HUES64 (cell line): ENCODE measurements around the gene CDKL5.

Source experiments
- H3K27ac ChIP-seq: 2 replicates; pipeline ENCODE4 v1.7.0; 2013; ENCODE audit warnings: low read depth, low read length, inconsistent platforms
- H3K27me3 ChIP-seq: 2 replicates; pipeline ENCODE4 v1.6.1; 2013; ENCODE audit warnings: mild to moderate bottlenecking, low read length; ENCODE audit not compliant: insufficient read depth
- H3K36me3 ChIP-seq: 2 replicates; pipeline ENCODE4 v1.6.1; 2013; ENCODE audit warnings: mild to moderate bottlenecking, low read length; ENCODE audit not compliant: insufficient read depth
- H3K4me1 ChIP-seq: 2 replicates; pipeline ENCODE4 v1.6.1; 2013; ENCODE audit warnings: mild to moderate bottlenecking, low read length, moderate library complexity; ENCODE audit not compliant: insufficient read depth
- H3K4me3 ChIP-seq: 2 replicates; pipeline ENCODE4 v1.5.1; 2013; ENCODE audit warnings: mild to moderate bottlenecking, low read length, moderate library complexity
- H3K9ac ChIP-seq: 2 replicates; pipeline ENCODE4 v1.6.1; 2013; ENCODE audit warnings: mild to moderate bottlenecking, low read depth, low read length
- H3K9me3 ChIP-seq: 2 replicates; pipeline ENCODE4 v1.6.1; 2013; ENCODE audit warnings: low read depth, low read length; ENCODE audit not compliant: insufficient read depth
- WGBS: fragments of 150-250, 120-280 bp; methylation state at CpG from one replicate; pipeline ENCODE4 v1.1.7; 2013; ENCODE audit warnings: missing lambda C conversion rate; 5-methylcytosine and 5-hydroxymethylcytosine counted together

Gene CDKL5

GRCh38 chrX:18698737-18699650, 273.6 kb downstream of the CDKL5 start:
- Histone ChIP-seq H3K27ac (no peak overlapping the region), H3K9me3 (no peaks in the 10 kb centered on the region), H3K9ac (no peak overlapping the region), H3K27me3 (no peaks in the 10 kb centered on the region), H3K4me3 (no peak overlapping the region), H3K36me3 (no peaks in the 10 kb centered on the region), H3K4me1 (peaks cover 5% of the 10 kb centered on the region; the same call in 1 of the 2 replicates)
- WGBS: 93% methylated on average over 12 of the region's 12 CpGs

DNA sequence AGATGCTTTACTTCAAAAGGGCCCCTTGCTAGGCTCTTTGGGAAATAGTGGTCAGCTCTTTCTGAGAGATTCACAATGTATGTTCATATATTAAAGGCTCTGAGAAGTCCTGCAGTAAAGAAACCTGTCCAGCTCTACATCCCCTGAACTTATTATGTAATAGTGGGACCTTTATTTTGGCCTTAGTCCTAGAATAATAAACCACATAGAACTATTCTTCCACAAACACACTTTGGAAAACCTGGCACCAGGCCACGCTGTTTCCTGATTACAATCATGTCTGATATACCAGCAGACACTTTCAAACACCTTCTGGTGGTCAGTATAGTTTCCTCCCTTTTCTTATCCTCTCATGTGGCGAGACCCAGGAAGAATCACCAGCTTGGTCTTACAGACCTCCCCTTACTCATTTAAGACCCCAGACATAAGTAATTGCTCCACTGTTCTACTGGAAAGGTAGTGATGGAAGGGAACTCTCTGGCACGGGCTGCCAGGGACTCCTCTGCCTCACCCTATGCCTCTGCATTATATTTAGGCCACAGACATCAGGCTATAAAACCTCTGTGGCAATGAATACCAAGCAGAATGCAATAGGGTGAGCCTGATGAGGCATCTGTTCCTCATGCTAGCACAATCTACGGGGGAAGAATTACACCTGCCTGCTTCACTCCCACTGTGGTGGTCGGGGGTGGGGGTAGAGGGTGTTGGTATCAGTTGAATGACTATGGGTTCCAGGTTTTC, 276.4 kb downstream of the CDKL5 start:
- 99% methylated on average over 3 of the region's 5 CpGs for WGBS
- no peak overlapping the region for H3K27ac ChIP-seq
- no peaks in the 10 kb centered on the region for H3K9me3 ChIP-seq
- H3K4me1 ChIP-seq: peaks cover 5% of the 10 kb centered on the region; the same call in 1 of the 2 replicates
- no peaks in the 10 kb centered on the region for H3K36me3 ChIP-seq
- no peak overlapping the region for H3K4me3 ChIP-seq
- no peaks in the 10 kb centered on the region for H3K27me3 ChIP-seq
- H3K9ac ChIP-seq: no peak overlapping the region

GRCh38 chrX:18702362-18703195, 277.2 kb downstream of the CDKL5 start:
- H3K4me1 ChIP-seq: peaks cover 5% of the 10 kb centered on the region; the same call in 1 of the 2 replicates
- no peak overlapping the region for H3K27ac ChIP-seq
- 84% methylated on average over 9 of the region's 12 CpGs for WGBS

More at GRCh38 chrX:18702362-18703195, 277.2 kb downstream of the CDKL5 start:
- no peak overlapping the region for H3K4me3 ChIP-seq
- H3K27me3 ChIP-seq: no peaks in the 10 kb centered on the region
- H3K36me3 ChIP-seq: no peaks in the 10 kb centered on the region
- no peaks in the 10 kb centered on the region for H3K9me3 ChIP-seq
- no peak overlapping the region for H3K9ac ChIP-seq
